ENCODE measurements around the gene USP33. TPM values are rescaled to one million over a fixed set of nuclear protein-coding genes. Genes with fewer than 3 reads are reported as not detected.

Gene USP33
- polyA plus RNA-seq, 1 donor from 2014 or later = 267 TPM

- Histone ChIP-seq H3K4me2 (ENCODE audit: low read length) (no peak overlapping the region), H3K79me2 (replicated peaks; ENCODE audit: insufficient read depth, low read length) (peaks cover 62% of the 10 kb centered on the region)
Measured at GRCh38 chr1:77673716-77674355, 85.8 kb downstream of the USP33 start.

DNA sequence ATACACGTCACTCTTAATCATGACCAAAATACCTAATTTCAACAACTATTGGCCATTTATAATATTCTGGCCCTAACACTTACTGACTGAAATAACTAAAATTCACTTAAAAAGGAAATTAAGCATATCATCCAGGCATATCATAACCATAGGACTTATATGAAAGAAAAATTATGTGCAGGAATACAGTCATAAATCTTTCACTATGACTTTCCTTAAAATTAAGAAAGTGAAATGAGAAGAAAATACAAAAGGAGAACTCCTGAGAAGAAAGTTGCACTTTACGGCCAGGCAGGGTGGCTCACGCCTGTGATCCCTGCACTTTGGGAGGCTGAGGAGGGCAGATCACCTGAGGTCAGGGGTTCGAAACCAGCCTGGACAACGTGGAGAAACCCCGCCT, 86.6 kb downstream of the USP33 start:
- H3K9me2 ChIP-seq (ENCODE audit: insufficient read depth, low read length) = no peaks in the 10 kb centered on the region
- H3K79me2 ChIP-seq (replicated peaks; ENCODE audit: insufficient read depth, low read length) = peaks cover 57% of the 10 kb centered on the region
- H2AFZ ChIP-seq (ENCODE audit: low read depth, low read length) = no peak overlapping the region
- H3K9ac ChIP-seq (ENCODE audit: low read length) = no peak overlapping the region
- no peaks in the 10 kb centered on the region for H3K36me3 ChIP-seq (ENCODE audit: insufficient read depth, low read length)
- no peaks in the 10 kb centered on the region for H3K27me3 ChIP-seq (ENCODE audit: insufficient read depth, low read depth, low read length)
- no peaks in the 10 kb centered on the region for H3F3A ChIP-seq (ENCODE audit: insufficient read depth, low read length, poor library complexity, severe bottlenecking)
- no peak overlapping the region for H3K4me3 ChIP-seq (ENCODE audit: low read length)
- no peaks in the 10 kb centered on the region for H4K20me1 ChIP-seq (ENCODE audit: insufficient read depth)
- no peak overlapping the region for H3K4me2 ChIP-seq (ENCODE audit: low read length)
- H3K27ac ChIP-seq (ENCODE audit: low read length) = no peak overlapping the region
- no peaks in the 10 kb centered on the region for H3K9me3 ChIP-seq (ENCODE audit: low read length)
- TF ChIP-seq TAF1 (IDR thresholded peaks at IDR 0.05; ENCODE audit: low read depth) (no peak), RAD21 (conservative IDR thresholded peaks at IDR 0.05) (no peak), EP300 (conservative IDR thresholded peaks at IDR 0.05; ENCODE audit: poor library complexity, severe bottlenecking) (no peak), POLR2AphosphoS5 (IDR thresholded peaks at IDR 0.05) (no peak), SMC3 (conservative IDR thresholded peaks at IDR 0.05; ENCODE audit: poor library complexity) (no peak), REST (IDR thresholded peaks at IDR 0.05; ENCODE audit: borderline replicate concordance) (no peak)

More at GRCh38 chr1:77673716-77674355, 85.8 kb downstream of the USP33 start:
- H2AFZ ChIP-seq (ENCODE audit: low read depth, low read length) = no peak overlapping the region
- H3K27ac ChIP-seq (ENCODE audit: low read length) = no peak overlapping the region
- H3K4me3 ChIP-seq (ENCODE audit: low read length) = no peak overlapping the region
- no peaks in the 10 kb centered on the region for H3K36me3 ChIP-seq (ENCODE audit: insufficient read depth, low read length)
- H3F3A ChIP-seq (ENCODE audit: insufficient read depth, low read length, poor library complexity, severe bottlenecking) = no peaks in the 10 kb centered on the region
- no peaks in the 10 kb centered on the region for H4K20me1 ChIP-seq (ENCODE audit: insufficient read depth)
- no peak for TF ChIP-seq RAD21 (conservative IDR thresholded peaks at IDR 0.05)
- TF ChIP-seq POLR2AphosphoS5 (IDR thresholded peaks at IDR 0.05) = no peak
- TF ChIP-seq EP300 (conservative IDR thresholded peaks at IDR 0.05; ENCODE audit: poor library complexity, severe bottlenecking) = no peak
- no peak for TF ChIP-seq REST (IDR thresholded peaks at IDR 0.05; ENCODE audit: borderline replicate concordance)
- TF ChIP-seq CTCF (IDR thresholded peaks at IDR 0.05; ENCODE audit: poor library complexity, severe bottlenecking) = no peak
- TF ChIP-seq SMC3 (conservative IDR thresholded peaks at IDR 0.05; ENCODE audit: poor library complexity) = no peak
- no peak for TF ChIP-seq MXI1 (conservative IDR thresholded peaks at IDR 0.05; ENCODE audit: poor library complexity, severe bottlenecking)
- TF ChIP-seq EZH2 (IDR thresholded peaks at IDR 0.05; ENCODE audit: borderline replicate concordance, insufficient read depth, low read length, poor library complexity, severe bottlenecking) = no peak
- no peak for TF ChIP-seq TAF1 (IDR thresholded peaks at IDR 0.05; ENCODE audit: low read depth)
- no peaks in the 10 kb centered on the region for H3K9me2 ChIP-seq (ENCODE audit: insufficient read depth, low read length)
- no peaks in the 10 kb centered on the region for H3K9me3 ChIP-seq (ENCODE audit: low read length)
- no peaks in the 10 kb centered on the region for H3K27me3 ChIP-seq (ENCODE audit: insufficient read depth, low read depth, low read length)
- no peak overlapping the region for H3K9ac ChIP-seq (ENCODE audit: low read length)

Data from neural cell (in vitro differentiated cells).